Ecto neural progenitor cell (in vitro differentiated cells): ENCODE measurements around the gene CIB2.

Source experiments
- DNase-seq: peaks from one replicate; pipeline ENCODE4 v3.0.0-alpha.2; 2018; ENCODE audit warnings: low spot score

CIB2 gene

DNA sequence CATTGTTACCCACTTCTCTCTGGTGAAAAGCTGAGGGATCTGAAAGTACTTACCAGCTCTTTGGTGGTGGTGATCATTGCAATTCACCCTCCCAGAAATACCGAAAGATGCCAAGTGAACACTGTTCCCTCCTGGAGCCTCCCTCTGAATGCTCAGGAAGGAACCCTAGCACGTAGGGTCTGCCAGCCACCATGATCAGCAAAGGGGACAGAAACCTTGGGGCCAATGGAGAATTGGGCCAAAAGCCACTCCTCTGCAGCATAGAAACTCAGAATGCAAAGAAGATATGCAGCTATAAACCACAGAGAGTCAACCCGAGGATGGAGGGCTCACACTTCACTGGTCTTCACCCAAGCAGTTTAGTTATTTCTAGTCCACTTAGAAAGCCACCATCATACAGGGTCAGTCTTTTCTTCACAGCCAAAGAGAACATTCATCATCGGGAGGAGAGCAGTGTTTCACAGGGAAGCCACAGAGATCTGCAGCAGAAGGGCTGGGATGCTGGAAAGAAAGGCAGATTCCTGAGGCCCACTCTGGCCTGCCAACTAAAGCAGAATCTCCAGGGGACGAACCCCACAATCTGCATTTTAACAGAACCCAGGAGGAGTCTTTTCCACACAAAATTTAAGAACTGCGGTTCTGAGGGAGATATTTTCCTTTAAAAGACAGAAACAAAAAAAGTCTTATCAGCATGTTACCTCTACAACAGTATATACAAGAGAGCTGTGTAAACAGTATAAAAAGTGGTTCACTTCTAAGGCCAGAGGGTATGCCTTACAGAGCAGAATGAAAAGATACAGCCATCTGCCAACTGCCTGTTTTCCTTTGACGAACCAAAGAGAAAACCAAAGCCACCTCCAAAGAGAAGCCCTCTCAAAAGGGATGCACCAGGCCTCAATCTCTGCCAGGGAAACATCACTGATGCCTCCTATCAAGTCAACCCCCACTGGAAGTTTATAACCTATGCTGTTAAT lies 65.0 kb downstream of the CIB2 start:
- no peak for DNase-seq

GRCh38 chr15:78065284-78065872 lies 65.9 kb downstream of the CIB2 start:
- no peak for DNase-seq

DNA sequence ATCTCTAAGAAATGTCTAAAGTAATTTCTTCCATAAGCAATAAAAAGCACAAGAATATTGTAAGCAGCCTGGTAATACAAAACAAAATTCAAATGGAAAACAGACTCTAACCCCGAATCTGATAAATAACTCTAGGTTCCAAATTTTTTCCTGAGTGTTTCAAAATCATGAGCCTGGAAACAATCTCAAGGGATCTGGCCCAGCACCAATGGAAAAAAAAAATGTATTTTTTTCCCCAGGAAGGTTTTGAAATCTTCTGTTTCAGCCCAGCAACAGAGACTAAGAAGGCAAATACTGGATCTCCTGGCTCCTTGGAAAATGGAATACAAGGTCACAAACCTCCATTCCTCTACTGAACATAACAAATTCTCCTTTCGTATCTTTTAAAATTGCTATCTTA lies 66.7 kb downstream of the CIB2 start:
- no peak for DNase-seq

DNA sequence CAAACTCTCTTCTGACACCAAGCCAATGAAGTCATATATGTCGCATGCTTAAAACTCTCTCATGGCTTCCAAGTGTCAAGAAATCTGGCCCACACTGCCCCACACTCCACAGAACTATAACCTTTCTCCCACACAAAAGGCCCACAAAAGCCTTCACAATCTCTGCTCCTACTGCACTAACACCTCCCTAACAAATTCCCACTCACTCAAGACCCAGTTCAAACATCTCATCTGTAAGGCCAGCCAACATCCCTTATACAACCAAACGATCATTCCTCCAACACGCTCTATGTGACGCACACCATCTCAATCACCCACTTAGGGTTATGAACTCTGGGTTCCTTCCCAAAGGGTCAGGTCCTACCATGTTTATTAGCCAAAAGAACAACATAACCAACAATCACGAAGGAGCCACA lies 67.3 kb downstream of the CIB2 start:
- DNase-seq: no peak

- no peak for DNase-seq
Observed at GRCh38 chr15:78063217-78063616, 68.0 kb downstream of the CIB2 start.

DNA sequence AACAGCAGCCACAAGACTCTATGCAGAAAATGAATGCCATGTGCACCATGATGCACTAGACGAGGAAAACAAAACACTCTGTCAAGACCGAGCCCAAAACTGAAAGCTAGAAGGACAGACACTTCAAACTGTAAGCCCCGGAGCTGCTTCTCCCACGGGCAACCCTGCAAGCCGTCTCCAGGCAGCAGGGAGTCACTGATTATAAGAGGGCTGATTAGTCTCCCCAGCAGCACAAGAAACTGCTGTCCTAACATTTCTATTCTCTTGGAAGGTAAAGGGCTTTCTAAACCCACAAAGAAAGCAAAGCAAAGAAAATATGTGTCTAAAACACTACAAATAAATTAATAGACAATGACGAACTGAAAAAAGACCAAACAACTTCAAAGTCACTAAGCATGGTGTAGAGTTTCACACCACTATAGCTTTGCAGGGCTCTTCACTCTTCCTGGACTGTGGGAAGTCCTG lies 69.2 kb downstream of the CIB2 start:
- no peak for DNase-seq

DNA sequence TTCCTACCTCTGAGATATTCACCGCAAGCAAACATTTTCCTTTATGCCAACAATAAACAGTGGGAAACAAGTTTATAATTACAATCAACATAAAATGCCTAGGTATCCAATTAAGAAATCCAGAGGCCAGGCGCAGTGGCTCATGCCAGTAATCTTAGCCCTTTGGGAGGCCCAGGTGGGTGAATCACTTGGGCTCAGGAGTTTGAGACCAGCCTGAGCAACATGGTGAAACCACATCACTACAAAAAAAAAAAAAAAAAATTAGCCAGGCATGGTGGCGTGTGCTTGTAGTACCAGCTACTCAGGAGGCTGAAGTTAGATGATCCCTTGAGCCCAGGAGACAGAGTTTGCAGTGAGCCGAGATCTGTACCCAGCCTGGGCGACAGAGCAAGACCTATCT lies 71.0 kb downstream of the CIB2 start:
- no peak for DNase-seq

GRCh38 chr15:78059110-78059839 lies 72.0 kb downstream of the CIB2 start:
- DNase-seq: no peak

DNA sequence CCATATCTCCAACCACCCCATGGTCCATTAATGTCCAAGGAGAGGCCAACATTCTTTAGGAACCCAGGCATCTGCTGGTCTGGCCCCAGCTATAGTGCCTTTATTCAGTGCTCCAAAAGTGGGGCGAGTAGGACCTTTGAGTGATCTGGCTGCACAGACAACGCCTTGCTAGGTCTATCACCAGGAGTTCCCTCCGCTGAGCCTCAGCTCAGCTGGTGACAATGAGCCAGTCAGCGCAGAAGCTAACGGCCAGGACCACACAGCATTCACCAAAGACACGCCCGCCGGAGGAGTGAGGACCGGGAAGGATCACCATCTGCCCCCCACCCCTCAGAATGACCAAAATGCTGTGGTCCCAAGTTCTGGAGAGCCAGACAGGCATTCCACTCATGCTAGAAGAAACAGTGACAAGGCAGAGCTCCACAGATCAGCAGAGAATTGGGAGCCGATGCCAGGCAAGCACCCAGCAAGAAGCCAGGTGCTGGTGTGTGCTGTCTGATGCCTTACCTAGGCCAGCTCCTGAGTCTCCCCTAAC lies 72.8 kb downstream of the CIB2 start:
- DNase-seq: no peak

DNA sequence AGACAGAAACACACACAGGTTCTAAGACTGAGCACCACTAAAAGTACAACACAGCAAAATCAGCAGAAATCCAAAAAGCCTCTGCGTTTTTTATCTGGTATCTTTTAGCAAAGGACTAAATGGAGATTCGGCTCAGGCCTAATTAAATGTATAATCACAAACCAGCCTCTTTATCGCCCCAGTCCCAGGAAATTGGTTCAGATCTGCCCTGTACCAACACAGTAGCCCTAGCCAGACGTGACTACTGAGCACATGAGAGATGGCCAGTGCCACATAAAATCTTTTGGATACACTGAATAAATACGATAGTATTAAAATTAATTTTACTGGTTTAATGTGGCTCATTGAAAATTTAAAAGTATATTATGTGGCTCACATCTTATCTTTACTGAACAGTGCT lies 73.4 kb downstream of the CIB2 start:
- DNase-seq: no peak

DNA sequence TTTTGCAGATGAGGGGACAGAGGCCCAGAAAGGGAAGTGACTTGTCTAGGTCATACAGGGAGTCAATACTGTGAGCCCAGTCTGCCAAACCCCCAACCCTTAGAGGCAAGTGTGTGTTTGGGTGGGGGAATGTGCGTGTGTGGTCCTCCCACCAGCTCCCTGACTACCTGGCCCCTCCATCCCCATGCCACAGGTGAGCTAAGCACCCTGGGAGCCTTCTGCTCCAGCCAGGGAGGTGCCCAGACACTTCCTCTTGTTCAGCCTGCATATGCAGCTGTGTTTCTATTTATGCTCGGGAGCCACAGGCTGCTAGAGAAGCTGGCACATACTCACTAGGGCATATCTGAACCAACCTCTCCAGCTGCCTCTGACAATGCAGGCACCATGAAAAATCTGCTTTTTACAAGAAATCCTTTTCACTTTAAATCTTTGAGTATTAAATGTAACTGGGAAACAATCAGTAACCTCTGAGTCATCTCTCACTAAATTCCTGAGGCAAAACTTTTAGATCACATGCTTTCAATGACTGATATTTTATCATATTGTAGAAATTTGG lies 74.5 kb downstream of the CIB2 start:
- no peak for DNase-seq

GRCh38 chr15:78055919-78056713 lies 75.1 kb downstream of the CIB2 start:
- peak; percentile 61 for DNase-seq

DNA sequence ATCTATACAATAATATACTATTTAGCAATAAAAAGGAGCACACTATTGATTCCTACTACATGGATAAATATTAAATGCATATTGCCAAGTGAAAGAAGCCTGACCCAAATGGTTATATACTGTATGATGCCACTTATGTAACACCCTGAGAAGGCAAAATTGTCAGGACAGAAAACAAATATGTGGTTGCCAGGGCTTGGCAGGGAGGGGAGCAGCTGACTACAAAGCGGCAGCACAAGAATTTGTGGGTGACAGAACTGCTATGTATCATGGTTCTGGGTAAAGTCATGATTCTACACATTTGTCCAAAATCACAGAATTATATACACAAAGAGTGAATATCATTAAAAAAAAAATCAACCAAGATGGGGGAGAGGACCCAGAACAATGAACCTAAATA lies 76.3 kb downstream of the CIB2 start:
- DNase-seq: no peak
